Bronchial epithelial cell (primary cell): ENCODE results near the gene TXNDC9. TPM values are rescaled to one million over a fixed set of nuclear protein-coding genes. Genes with fewer than 3 reads are reported as not detected.
"Not testable (repeated sequence)": the region's sequence is repeated elsewhere in the genome, so short reads cannot be mapped to it uniquely, and the experiment has no call there.

Experiments
- DNase-seq: peaks from one replicate; pipeline ENCODE4 v3.0.0-alpha.2; 2010; ENCODE audit warnings: low read depth
- FAIRE-seq: peaks from 2 replicates; lab custom pipeline; 2011; peaks lifted over from hg19 to GRCh38; lab: Jason Lieb, UNC
- H3K27me3 ChIP-seq: 2 replicates; pipeline ENCODE4 v1.5.1; 2011; ENCODE audit warnings: low read length; ENCODE audit not compliant: control insufficient read depth, insufficient read depth
- H3K36me3 ChIP-seq: 2 replicates; pipeline ENCODE4 v1.5.1; 2011; ENCODE audit warnings: low read length; ENCODE audit not compliant: control insufficient read depth, insufficient read depth
- H3K4me3 ChIP-seq: 2 replicates; pipeline ENCODE4 v1.5.1; 2011; ENCODE audit warnings: mild to moderate bottlenecking, low read depth, low read length, control low read depth
- total RNA-seq: library from RNA; depleted of rRNA; stranded (reverse); fragments of >200 nt; gene quantifications from 2 replicates; pipeline ENCODE4 v1.2.1, GENCODE V29; 2014
- TF ChIP-seq, protein P1 (sequence below): IDR thresholded peaks from 2 replicates; pipeline ENCODE4 v1.5.1; 2011; ENCODE audit warnings: mild to moderate bottlenecking, moderate library complexity, low read length, control low read depth, inconsistent platforms; ENCODE audit not compliant: insufficient read depth, severe bottlenecking

TXNDC9 gene
- total RNA-seq, 1 donor from 2014 or later: 58.2 TPM

- Histone ChIP-seq H3K36me3 (no peaks in the 10 kb centered on the region), H3K4me3 (peak overlapping the region; percentile 48), H3K27me3 (no peaks in the 10 kb centered on the region)
- TF ChIP-seq, protein P1, sequence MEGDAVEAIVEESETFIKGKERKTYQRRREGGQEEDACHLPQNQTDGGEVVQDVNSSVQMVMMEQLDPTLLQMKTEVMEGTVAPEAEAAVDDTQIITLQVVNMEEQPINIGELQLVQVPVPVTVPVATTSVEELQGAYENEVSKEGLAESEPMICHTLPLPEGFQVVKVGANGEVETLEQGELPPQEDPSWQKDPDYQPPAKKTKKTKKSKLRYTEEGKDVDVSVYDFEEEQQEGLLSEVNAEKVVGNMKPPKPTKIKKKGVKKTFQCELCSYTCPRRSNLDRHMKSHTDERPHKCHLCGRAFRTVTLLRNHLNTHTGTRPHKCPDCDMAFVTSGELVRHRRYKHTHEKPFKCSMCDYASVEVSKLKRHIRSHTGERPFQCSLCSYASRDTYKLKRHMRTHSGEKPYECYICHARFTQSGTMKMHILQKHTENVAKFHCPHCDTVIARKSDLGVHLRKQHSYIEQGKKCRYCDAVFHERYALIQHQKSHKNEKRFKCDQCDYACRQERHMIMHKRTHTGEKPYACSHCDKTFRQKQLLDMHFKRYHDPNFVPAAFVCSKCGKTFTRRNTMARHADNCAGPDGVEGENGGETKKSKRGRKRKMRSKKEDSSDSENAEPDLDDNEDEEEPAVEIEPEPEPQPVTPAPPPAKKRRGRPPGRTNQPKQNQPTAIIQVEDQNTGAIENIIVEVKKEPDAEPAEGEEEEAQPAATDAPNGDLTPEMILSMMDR: no peak
- DNase-seq (peak; percentile 51), FAIRE-seq (no peak)
Measured at GRCh38 chr2:99338029-99338585, 2.0 kb upstream of the TXNDC9 start.

DNA sequence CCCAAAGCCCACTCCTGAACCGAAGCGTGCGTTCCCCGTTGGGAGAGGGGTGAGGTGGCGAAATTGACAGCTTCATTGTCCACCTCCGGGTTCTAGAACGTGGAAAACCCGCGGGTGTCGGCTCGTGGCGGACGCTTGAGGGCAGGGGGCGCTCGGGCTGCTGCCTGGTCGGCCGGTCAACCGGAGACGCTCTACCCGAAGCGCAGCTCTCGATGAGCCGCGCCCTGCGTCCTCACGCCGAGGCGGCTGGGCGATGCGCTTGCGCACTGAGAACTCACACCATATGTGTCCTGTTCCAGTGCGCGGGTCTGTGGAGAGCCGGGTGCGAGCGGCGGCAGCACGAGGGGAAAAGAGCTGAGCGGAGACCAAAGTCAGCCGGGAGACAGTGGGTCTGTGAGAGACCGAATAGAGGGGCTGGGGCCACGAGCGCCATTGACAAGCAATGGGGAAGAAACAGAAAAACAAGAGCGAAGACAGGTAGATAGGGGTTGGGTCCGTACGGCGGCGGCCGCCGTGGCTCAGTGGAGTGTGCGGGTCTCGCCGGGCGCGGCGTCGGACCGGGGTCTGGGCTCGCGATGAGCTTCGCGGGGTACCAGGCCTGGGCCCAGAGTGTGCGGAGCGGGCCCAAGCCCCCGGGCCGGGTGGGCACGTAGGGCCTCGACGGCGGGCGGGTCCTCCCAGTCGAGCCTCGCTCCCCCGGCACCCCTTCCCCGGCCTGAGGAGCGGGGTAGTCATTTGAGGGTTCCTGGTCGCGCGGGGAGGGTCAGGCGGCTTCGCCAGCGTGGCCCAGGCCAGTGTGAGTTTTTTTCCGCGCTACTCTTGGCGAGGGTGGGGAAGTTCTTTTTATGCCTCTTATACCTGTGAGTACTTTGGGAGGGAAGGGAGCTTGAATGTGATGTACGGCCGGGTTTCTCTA is 1.2 kb upstream of the TXNDC9 start, which contains the start of gene EIF5B:
Gene EIF5B (plus strand): TSS at position 277 of the 916 bp plus-strand sequence. CDS start 166 bp downstream, at position 443.
- no peak for FAIRE-seq
- Histone ChIP-seq H3K36me3 (no peaks in the 10 kb centered on the region), H3K27me3 (no peaks in the 10 kb centered on the region), H3K4me3 (peak within 1 kb of the TSS; percentile 48)
- TF ChIP-seq, protein P1: peak; percentile 71
- DNase-seq: peak; percentile 89

- Histone ChIP-seq H3K4me3 (peak overlapping the region; percentile 48), H3K36me3 (no peaks in the 10 kb centered on the region), H3K27me3 (no peaks in the 10 kb centered on the region)
- DNase-seq: peak; percentile 52
- TF ChIP-seq, protein P1: no peak
- FAIRE-seq: no peak
Measured at GRCh38 chr2:99336804-99337112, 625 bp upstream of the TXNDC9 start.

DNA sequence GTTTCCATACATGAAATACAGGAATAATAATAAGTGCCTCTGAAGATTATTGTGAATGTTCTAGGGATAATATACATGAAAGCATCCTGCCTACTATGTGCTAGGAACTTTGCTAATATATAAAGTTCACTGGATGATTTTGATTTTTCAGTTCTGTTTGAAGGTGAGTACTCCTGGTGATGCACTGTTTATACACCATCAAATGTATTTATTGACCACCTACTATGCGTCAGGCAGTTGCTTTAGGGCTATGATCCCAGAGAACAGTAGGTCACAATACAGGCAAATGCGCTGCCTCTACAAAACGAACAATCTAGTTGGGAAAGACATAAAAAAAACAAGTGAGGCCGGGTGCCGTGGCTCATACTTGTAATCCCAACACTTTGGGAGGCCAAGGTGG is 10.7 kb downstream of the TXNDC9 start:
- H3K27me3 ChIP-seq: no peaks in the 10 kb centered on the region
- FAIRE-seq: no peak
- no peak overlapping the region for H3K4me3 ChIP-seq
- DNase-seq: no peak
- peaks cover 15% of the 10 kb centered on the region for H3K36me3 ChIP-seq
- TF ChIP-seq, protein P1: no peak

DNA sequence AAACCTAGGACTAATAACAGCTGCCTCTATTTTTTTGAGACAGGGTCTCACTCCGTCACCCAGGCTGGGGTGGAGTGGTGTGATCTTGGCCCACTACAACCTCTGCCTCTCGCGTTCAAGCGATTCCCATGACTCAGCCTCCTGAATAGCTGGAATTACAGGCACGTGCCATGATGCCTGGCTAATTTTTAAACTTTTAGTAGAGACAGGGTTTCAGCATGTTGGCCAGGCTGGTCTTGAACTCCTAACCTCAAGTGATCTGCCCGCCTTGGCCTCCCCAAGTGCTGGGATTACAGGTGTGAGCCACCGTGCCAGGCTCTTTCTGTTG is 18.3 kb downstream of the TXNDC9 start:
- not testable (repeated sequence) for FAIRE-seq, H3K27me3 ChIP-seq, DNase-seq, H3K4me3 ChIP-seq, H3K36me3 ChIP-seq

DNA sequence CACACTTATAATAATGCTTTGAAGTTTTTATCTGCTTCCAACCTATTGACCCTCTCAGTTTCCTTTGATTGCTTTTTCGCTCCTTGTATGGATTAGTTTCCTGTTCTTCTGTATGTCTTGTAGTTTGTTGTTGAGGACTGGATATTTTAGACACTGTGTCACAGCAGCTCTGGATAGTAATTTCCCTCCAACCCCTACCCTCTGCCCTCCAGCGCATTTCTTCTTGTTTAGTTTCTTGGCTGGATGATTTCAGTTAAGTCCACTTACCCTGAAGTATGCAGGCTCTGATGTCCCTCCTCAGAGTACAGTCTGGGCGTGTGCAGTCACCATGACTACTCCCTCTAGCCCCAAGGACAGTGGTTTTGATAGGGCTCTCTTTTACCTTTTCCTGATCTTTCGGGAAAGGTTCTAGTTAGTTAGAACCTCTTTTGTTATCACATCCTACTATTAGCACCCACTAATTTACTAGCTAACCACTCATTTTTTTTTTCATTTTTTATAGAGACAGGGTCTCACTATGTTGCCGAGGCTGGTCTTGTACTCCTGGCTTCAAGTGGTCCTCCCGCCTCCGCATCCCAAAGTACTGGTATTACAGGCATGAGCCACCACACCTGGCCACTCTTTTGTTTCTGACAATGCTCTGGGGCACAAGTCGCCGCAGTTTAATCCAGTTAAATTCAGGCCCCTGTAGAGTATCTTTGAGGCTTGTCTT is 18.8 kb downstream of the TXNDC9 start:
- Histone ChIP-seq H3K4me3 (no peak overlapping the region), H3K27me3 (no peaks in the 10 kb centered on the region), H3K36me3 (peaks cover 3% of the 10 kb centered on the region)
- no peak for DNase-seq
- peak; percentile 36 for FAIRE-seq
- TF ChIP-seq, protein P1: no peak

GRCh38 chr2:99301097-99301496 is 35.0 kb downstream of the TXNDC9 start, which contains the start of gene LYG1:
LYG1 (minus strand) TSS chr2:99301197; CDS start chr2:99295670, 5,527 bp downstream.
- H3K27me3 ChIP-seq, FAIRE-seq, DNase-seq, H3K36me3 ChIP-seq, H3K4me3 ChIP-seq: not testable (repeated sequence)
